GM18508 (cell line): Measurements from ENCODE around the gene PRAMEF11.

Experiments
- ATAC-seq: cut with Tn5 transposase; IDR thresholded peaks from one replicate; pipeline ENCODE4 v1.9.1; 2021; ENCODE audit warnings: moderate number of reproducible peaks; ENCODE audit not compliant: insufficient read depth, unreplicated experiment

PRAMEF11 gene

DNA sequence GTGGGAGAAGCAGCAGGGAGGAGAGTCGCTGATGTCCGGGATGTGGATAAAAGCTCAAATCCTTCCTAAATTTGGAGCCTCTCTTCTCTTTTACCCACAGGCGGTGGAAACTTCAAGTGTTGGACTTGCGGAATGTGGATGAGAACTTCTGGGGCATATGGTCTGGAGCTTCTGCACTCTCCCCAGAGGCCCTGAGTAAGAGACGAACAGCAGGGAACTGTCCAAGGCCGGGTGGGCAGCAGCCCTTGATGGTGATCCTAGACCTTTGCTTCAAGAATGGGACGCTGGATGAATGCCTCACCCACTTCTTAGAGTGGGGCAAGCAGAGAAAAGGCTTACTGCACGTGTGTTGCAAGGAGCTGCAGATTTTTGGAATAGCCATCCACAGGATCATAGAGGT is 55.8 kb downstream of the PRAMEF11 start:
- no peak for ATAC-seq

DNA sequence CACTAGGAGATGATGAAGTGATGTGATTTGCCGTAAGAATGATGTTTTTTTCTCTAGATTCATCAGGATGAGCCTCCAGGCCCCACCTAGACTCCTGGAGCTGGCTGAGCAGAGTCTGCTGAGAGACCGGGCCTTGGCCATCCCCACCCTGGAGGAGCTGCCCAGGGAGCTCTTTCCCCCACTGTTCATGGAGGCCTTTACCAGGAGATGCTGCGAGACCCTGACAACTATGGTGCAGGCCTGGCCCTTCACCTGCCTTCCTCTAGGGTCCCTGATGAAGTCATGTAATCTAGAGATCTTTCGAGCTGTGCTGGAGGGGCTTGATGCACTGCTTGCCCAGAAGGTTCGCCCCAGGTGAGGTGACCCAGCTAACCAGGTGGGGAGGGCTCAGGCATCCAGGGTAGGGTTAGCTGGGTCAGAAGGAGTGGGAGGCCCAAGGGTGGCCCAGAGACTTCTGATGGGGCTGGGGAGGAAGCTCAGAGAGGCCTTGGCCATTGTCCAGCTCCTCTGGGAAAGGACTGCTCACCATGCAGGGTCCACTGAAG is 56.3 kb downstream of the PRAMEF11 start:
- no peak for ATAC-seq
